GM12878 (cell line): ENCODE results near the gene PHF3. TPM values are rescaled to one million over a fixed set of nuclear protein-coding genes. Genes with fewer than 3 reads are reported as not detected.

ENCODE experiments used
- ATAC-seq: fragments of 200-7000 bp; cut with Tn5 transposase; 3 replicates; pipeline ENCODE4 v1.9.1; 2020; ENCODE audit warnings: mild to moderate bottlenecking, moderate library complexity
- BruUV-seq: library from RNA; stranded (reverse); fragments of 400-500 nt; replicated peaks from 2 replicates; lab custom pipeline; 2021; lab: Mats Ljungman, UMichigan
- CTCF ChIA-PET: fragments of 300-600 bp; sonication (Branson Sonifier 250); formaldehyde crosslinking; extraction: SDS; loops from one replicate; lab custom pipeline; 2021; ENCODE audit warnings: inconsistent platforms; lab: Yijun Ruan, JAX
- POLR2A ChIA-PET: fragments of 350-600 bp; formaldehyde crosslinking; extraction: SDS; loops from one replicate; lab custom pipeline; 2021; ENCODE audit warnings: inconsistent platforms; lab: Charles Lee
- RAD21 ChIA-PET: fragments of 300-600 bp; sonication (Branson Sonifier 250); formaldehyde crosslinking; loops from one replicate; lab custom pipeline; 2023; ENCODE audit warnings: antibody characterized with exemption; ENCODE audit not compliant: unreplicated experiment; lab: Charles Lee
- SMC1A ChIA-PET: fragments of 300-600 bp; sonication (Branson Sonifier 250); formaldehyde crosslinking; loops from one replicate; lab custom pipeline; 2023; ENCODE audit not compliant: unreplicated experiment, uncharacterized antibody; lab: Charles Lee
- DNase-seq: peaks from one replicate; pipeline ENCODE4 v3.0.0-alpha.2; 2011; ENCODE audit warnings: low read depth, low spot score
- FAIRE-seq: peaks from 3 replicates; lab custom pipeline; 2011; peaks lifted over from hg19 to GRCh38; lab: Jason Lieb, UNC
- H2AFZ ChIP-seq: 2 replicates; pipeline ENCODE4 v1.6.0; 2011; ENCODE audit warnings: low read depth, low read length, control low read depth; ENCODE audit not compliant: control insufficient read depth
- H3K27ac ChIP-seq: 2 replicates; pipeline ENCODE4 v1.5.1; 2011; ENCODE audit warnings: control low read depth; ENCODE audit not compliant: control insufficient read depth, insufficient read depth
- H3K27me3 ChIP-seq, 2 experiments: replicated peaks in 1 of 2; 2 replicates each; pipeline versions ENCODE4 v1.6.0 to v1.6.1; 2011; ENCODE audit warnings: low read length in 1 of 2; ENCODE audit not compliant: control insufficient read depth in 2 of 2, insufficient read depth in 2 of 2
- H3K36me3 ChIP-seq, 2 experiments: 2 replicates each; pipeline ENCODE4 v1.5.1; 2011; ENCODE audit warnings: low read length in 1 of 2; ENCODE audit not compliant: control insufficient read depth in 2 of 2, insufficient read depth in 2 of 2
- H3K4me1 ChIP-seq: 2 replicates; pipeline ENCODE4 v1.6.1; 2011; ENCODE audit warnings: mild to moderate bottlenecking, low read length, moderate library complexity, mixed read lengths; ENCODE audit not compliant: control insufficient read depth, insufficient read depth
- H3K4me2 ChIP-seq: 2 replicates; pipeline ENCODE4 v1.6.0; 2011; ENCODE audit warnings: control low read depth; ENCODE audit not compliant: control insufficient read depth, insufficient read depth
- H3K4me3 ChIP-seq: fragments of 200-600 bp; sonication (generic); 2 replicates; pipeline ENCODE4 v1.5.1; 2016
- H3K79me2 ChIP-seq: 2 replicates; pipeline ENCODE4 v1.6.0; 2011; ENCODE audit warnings: low read length; ENCODE audit not compliant: control insufficient read depth, insufficient read depth
- H3K9ac ChIP-seq: 2 replicates; pipeline ENCODE4 v1.8.0; 2011; ENCODE audit warnings: low read length, control low read depth, mixed read lengths; ENCODE audit not compliant: control insufficient read depth, insufficient read depth
- H3K9me3 ChIP-seq: replicated peaks from 3 replicates; pipeline ENCODE4 v1.5.1; 2011; ENCODE audit warnings: mild to moderate bottlenecking, low read length; ENCODE audit not compliant: control insufficient read depth, insufficient read depth
- H4K20me1 ChIP-seq: 2 replicates; pipeline ENCODE4 v1.6.0; 2011; ENCODE audit not compliant: control insufficient read depth, insufficient read depth
- CREM ChIP-seq: IDR thresholded peaks from 2 replicates; pipeline ENCODE4 v1.6.1; 2014; ENCODE audit warnings: antibody characterized with exemption, low read depth
- HCFC1 ChIP-seq: fragments of 150-350 bp; IDR thresholded peaks from 2 replicates; pipeline ENCODE4 v1.6.1; 2014; ENCODE audit warnings: low read length
- HDGF ChIP-seq: fragments of 450-650 bp; IDR thresholded peaks from 2 replicates; pipeline ENCODE4 v1.6.1; 2016; ENCODE audit warnings: antibody characterized with exemption
- IRF4 ChIP-seq: IDR thresholded peaks from 2 replicates; pipeline ENCODE4 v1.6.1; 2011; ENCODE audit warnings: low read depth, low read length
- KAT2A ChIP-seq: conservative IDR thresholded peaks from 2 replicates; pipeline ENCODE4 v1.6.1; 2011; ENCODE audit warnings: low read depth, low read length; ENCODE audit not compliant: control insufficient read depth
- NR2F1 ChIP-seq: fragments of 450-650 bp; conservative IDR thresholded peaks from 2 replicates; pipeline ENCODE4 v1.6.1; 2017; ENCODE audit warnings: mild to moderate bottlenecking
- PML ChIP-seq: IDR thresholded peaks from 2 replicates; pipeline ENCODE4 v1.6.1; 2012; ENCODE audit warnings: low read length, inconsistent platforms
- RAD51 ChIP-seq: fragments of 450-650 bp; IDR thresholded peaks from 2 replicates; pipeline ENCODE4 v1.6.1; 2016; ENCODE audit warnings: moderate library complexity, mild to moderate bottlenecking, inconsistent platforms
- SMAD5 ChIP-seq: IDR thresholded peaks from 2 replicates; pipeline ENCODE4 v1.6.1; 2016; ENCODE audit warnings: antibody characterized with exemption, low read depth
- SMC3 ChIP-seq: IDR thresholded peaks from 2 replicates; pipeline ENCODE4 v1.6.1; 2011; ENCODE audit warnings: low read length, improper control_type of control experiment, borderline replicate concordance
- ZBED1 ChIP-seq: IDR thresholded peaks from 2 replicates; pipeline ENCODE4 v1.6.1; 2016; ENCODE audit warnings: borderline replicate concordance
- ZNF217 ChIP-seq: fragments of 450-650 bp; IDR thresholded peaks from 2 replicates; pipeline ENCODE4 v1.6.1; 2017; ENCODE audit warnings: antibody characterized with exemption, mild to moderate bottlenecking
- ZZZ3 ChIP-seq: IDR thresholded peaks from 2 replicates; pipeline ENCODE4 v1.6.1; 2011; ENCODE audit warnings: low read depth; ENCODE audit not compliant: control insufficient read depth, insufficient read length
- WGBS: methylation state at CpG from one replicate; pipeline ENCODE4 v1.1.6; 2016; ENCODE audit warnings: low lambda C conversion rate; ENCODE audit not compliant: insufficient replicate concordance, insufficient coverage; ENCODE audit errors: missing lambda C conversion rate; 5-methylcytosine and 5-hydroxymethylcytosine counted together
- in situ Hi-C: fragments of 300-500 bp; cut with MboI; formaldehyde crosslinking; loops from 9 replicates; pipeline ENCODE4 v1.14.3; 2018; ENCODE audit warnings: mixed read lengths
- intact Hi-C: fragments of 100-400 bp; cut with micrococcal nuclease; formaldehyde crosslinking; loops from one replicate; pipeline ENCODE4 v1.14.2; 2022; ENCODE audit not compliant: unreplicated experiment
- polyA plus RNA-seq, 11 experiments: library from polyadenylated mRNA; depleted of rRNA in 4 of 11; unstranded in 6 of 11; stranded (reverse) in 5 of 11; fragments of >200 nt; fragmentation: Nextera tagmentation in 4 of 11; fragmentation: Illumina TruSeq in 1 of 11; extraction: Ambion mirVana in 4 of 11; extraction: Trizol in 1 of 11; gene quantifications; 1 replicate in 1 of 11; 2 replicates in 10 of 11; pipeline versions ENCODE4 v1.2.1 to v1.2.3, GENCODE V29; 2011 to 2016; ENCODE audit warnings: inconsistent platforms in 2 of 11, missing spikeins in 2 of 11, low read depth in 1 of 11
- total RNA-seq, 4 experiments: library from RNA; depleted of rRNA in 3 of 4; stranded (reverse); fragments of >200 nt in 3 of 4; fragmentation: Illumina TruSeq in 1 of 4; extraction: Trizol in 1 of 4; gene quantifications; 2 replicates each; pipeline versions ENCODE4 v1.2.1 to v1.2.3, GENCODE V29; 2013 to 2021
- TF ChIP-seq, protein P1 (sequence below): IDR thresholded peaks from 2 replicates; pipeline ENCODE4 v1.6.1; 2011; ENCODE audit warnings: low read depth, low read length, improper control_type of control experiment, borderline replicate concordance
- TF ChIP-seq, protein P2 (sequence below): IDR thresholded peaks from 2 replicates; pipeline ENCODE4 v1.6.1; 2012; ENCODE audit warnings: mild to moderate bottlenecking, low read depth, low read length
- TF ChIP-seq, protein P3 (sequence below): IDR thresholded peaks from 2 replicates; pipeline ENCODE4 v1.6.1; 2011; ENCODE audit warnings: mild to moderate bottlenecking, low read depth, low read length, moderate library complexity; ENCODE audit not compliant: insufficient replicate concordance
- TF ChIP-seq, protein P4 (sequence below): IDR thresholded peaks from 2 replicates; pipeline ENCODE4 v1.6.1; 2011; ENCODE audit warnings: borderline replicate concordance, low read depth, mild to moderate bottlenecking, moderate library complexity, mixed read lengths, low read length; ENCODE audit not compliant: insufficient read depth; ENCODE audit errors: extremely low read length

The PHF3 gene
- total and polyA plus RNA-seq, 10 of the 15 experiments (the other 5 are each of a cell fraction or from before 2014, with no cell fraction given) = 8.3 to 61.5 (median 26.6) TPM

DNA sequence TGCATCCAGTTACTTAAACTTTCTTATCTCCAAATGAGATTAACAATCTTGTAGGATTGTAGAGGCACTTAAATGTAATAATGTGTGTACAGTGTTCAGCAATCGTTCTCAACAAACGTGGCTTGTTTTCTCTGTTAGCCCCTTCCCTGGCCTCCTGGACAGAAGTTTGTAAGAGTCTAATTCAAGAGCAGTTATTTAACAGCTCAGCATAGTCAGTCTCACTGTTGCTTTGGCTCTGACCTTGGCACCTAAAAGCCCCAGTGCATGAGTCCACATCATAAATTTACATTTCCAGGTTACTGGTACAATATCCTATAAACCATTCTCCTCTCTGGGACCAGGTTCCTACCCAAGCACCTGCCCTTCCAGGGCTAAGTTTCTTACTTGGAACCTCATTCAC, 11.5 kb upstream of the PHF3 start:
- ChIA-PET POLR2A (no interaction called here), SMC1A (interaction anchor here (0.6 kb wide), 1 partner anchor 284 kb away, joined by 3 read pairs; no protein-coding TSS in a partner anchor), CTCF (interaction anchor here (1.4 kb wide), 1 partner anchor 140 kb away, joined by 4 read pairs; no protein-coding TSS in a partner anchor), RAD21 (no interaction called here)
- FAIRE-seq (no peak), ATAC-seq (no peak), DNase-seq (no peak)
- Histone ChIP-seq H2AFZ (no peak overlapping the region), H3K4me3 (no peak overlapping the region), H3K27me3 (peaks cover 0 to 1% of the 10 kb centered on the region in 2 experiments; a peak in 1 of 4 replicates), H3K4me2 (no peak overlapping the region), H3K4me1 (no peaks in the 10 kb centered on the region), H3K27ac (no peak overlapping the region), H3K36me3 (no peaks in the 10 kb centered on the region), H4K20me1 (no peaks in the 10 kb centered on the region), H3K79me2 (no peaks in the 10 kb centered on the region), H3K9ac (no peak overlapping the region), H3K9me3 (no peaks in the 10 kb centered on the region)
- no TSS peak for BruUV-seq
- 21% methylated on average over 2 of the region's 2 CpGs for WGBS
- no peak for TF ChIP-seq IRF4
- TF ChIP-seq RAD51 = no peak
- TF ChIP-seq SMAD5 = no peak
- TF ChIP-seq, protein P1, sequence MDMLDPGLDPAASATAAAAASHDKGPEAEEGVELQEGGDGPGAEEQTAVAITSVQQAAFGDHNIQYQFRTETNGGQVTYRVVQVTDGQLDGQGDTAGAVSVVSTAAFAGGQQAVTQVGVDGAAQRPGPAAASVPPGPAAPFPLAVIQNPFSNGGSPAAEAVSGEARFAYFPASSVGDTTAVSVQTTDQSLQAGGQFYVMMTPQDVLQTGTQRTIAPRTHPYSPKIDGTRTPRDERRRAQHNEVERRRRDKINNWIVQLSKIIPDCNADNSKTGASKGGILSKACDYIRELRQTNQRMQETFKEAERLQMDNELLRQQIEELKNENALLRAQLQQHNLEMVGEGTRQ = no peak
- TF ChIP-seq HCFC1 = no peak
- TF ChIP-seq KAT2A = no peak
- TF ChIP-seq, protein P2, sequence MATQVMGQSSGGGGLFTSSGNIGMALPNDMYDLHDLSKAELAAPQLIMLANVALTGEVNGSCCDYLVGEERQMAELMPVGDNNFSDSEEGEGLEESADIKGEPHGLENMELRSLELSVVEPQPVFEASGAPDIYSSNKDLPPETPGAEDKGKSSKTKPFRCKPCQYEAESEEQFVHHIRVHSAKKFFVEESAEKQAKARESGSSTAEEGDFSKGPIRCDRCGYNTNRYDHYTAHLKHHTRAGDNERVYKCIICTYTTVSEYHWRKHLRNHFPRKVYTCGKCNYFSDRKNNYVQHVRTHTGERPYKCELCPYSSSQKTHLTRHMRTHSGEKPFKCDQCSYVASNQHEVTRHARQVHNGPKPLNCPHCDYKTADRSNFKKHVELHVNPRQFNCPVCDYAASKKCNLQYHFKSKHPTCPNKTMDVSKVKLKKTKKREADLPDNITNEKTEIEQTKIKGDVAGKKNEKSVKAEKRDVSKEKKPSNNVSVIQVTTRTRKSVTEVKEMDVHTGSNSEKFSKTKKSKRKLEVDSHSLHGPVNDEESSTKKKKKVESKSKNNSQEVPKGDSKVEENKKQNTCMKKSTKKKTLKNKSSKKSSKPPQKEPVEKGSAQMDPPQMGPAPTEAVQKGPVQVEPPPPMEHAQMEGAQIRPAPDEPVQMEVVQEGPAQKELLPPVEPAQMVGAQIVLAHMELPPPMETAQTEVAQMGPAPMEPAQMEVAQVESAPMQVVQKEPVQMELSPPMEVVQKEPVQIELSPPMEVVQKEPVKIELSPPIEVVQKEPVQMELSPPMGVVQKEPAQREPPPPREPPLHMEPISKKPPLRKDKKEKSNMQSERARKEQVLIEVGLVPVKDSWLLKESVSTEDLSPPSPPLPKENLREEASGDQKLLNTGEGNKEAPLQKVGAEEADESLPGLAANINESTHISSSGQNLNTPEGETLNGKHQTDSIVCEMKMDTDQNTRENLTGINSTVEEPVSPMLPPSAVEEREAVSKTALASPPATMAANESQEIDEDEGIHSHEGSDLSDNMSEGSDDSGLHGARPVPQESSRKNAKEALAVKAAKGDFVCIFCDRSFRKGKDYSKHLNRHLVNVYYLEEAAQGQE = no peak
- no peak for TF ChIP-seq SMC3
- no peak for TF ChIP-seq HDGF
- TF ChIP-seq ZNF217 = no peak
- TF ChIP-seq, protein P3, sequence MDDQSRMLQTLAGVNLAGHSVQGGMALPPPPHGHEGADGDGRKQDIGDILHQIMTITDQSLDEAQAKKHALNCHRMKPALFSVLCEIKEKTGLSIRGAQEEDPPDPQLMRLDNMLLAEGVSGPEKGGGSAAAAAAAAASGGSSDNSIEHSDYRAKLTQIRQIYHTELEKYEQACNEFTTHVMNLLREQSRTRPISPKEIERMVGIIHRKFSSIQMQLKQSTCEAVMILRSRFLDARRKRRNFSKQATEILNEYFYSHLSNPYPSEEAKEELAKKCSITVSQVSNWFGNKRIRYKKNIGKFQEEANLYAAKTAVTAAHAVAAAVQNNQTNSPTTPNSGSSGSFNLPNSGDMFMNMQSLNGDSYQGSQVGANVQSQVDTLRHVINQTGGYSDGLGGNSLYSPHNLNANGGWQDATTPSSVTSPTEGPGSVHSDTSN = no peak
- TF ChIP-seq CREM = no peak
- TF ChIP-seq ZBED1 = no peak
- TF ChIP-seq PML = no peak
- no peak for TF ChIP-seq ZZZ3
- TF ChIP-seq, protein P4, sequence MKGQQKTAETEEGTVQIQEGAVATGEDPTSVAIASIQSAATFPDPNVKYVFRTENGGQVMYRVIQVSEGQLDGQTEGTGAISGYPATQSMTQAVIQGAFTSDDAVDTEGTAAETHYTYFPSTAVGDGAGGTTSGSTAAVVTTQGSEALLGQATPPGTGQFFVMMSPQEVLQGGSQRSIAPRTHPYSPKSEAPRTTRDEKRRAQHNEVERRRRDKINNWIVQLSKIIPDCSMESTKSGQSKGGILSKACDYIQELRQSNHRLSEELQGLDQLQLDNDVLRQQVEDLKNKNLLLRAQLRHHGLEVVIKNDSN = no peak
- no peak for TF ChIP-seq NR2F1
- intact Hi-C loops = no loop called here
- in situ Hi-C loops = no loop called here
